ENCODE measurements around the gene PITHD1.
"Not testable (repeated sequence)": the region's sequence is repeated elsewhere in the genome, so short reads cannot be mapped to it uniquely, and the experiment has no call there.

PITHD1 gene

GRCh38 chr1:23827717-23828116 is 49.5 kb downstream of the PITHD1 start:
- no peak for DNase-seq

DNA sequence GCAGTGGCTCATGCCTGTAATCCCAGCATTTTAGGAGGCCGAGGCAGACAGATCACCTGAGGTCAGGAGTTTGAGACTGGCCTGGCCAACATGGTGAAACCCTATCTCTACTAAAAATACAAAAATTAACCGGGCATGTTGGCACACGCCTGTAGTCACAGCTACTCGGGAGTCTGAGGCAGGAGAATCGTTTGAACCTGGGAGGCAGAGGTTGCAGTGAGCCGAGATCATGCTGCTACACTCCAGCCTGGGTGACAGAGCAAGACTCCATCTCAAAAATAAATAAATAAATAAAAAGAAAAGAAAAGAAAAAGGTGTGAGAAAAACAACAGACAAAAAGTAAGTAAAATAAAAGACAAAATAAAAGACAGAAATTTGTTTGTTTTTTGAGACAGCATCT is 55.9 kb downstream of the PITHD1 start:
- not testable (repeated sequence) for DNase-seq

DNA sequence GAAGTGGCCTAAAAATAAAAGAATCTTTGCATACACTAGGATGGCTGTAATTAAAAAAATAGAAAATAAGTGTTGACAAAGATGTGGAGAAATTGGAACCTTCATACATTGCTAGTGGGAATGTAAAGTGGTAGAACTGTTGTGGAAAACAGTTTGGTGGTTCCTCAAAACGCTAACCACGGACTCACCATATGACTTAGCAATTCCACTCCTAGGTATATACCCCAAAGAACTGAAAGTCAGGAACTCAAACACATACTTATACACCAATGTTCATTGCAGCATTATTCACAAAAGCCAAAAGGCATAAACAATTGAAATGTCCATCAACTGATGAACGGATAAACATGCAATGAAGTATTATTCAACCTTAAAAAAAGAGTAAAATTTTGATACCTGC is 57.8 kb downstream of the PITHD1 start:
- DNase-seq = peak; percentile 25

Data from GF-D8 (cell line).